Stromal cell of bone marrow (primary cell): ENCODE data around the gene RHBDD1.
"Not testable (repeated sequence)": the region's sequence is repeated elsewhere in the genome, so short reads cannot be mapped to it uniquely, and the experiment has no call there.

Experiments
- DNase-seq: peaks from one replicate; pipeline ENCODE4 v3.0.0-alpha.2; 2012; ENCODE audit warnings: low read depth

RHBDD1 gene

DNA sequence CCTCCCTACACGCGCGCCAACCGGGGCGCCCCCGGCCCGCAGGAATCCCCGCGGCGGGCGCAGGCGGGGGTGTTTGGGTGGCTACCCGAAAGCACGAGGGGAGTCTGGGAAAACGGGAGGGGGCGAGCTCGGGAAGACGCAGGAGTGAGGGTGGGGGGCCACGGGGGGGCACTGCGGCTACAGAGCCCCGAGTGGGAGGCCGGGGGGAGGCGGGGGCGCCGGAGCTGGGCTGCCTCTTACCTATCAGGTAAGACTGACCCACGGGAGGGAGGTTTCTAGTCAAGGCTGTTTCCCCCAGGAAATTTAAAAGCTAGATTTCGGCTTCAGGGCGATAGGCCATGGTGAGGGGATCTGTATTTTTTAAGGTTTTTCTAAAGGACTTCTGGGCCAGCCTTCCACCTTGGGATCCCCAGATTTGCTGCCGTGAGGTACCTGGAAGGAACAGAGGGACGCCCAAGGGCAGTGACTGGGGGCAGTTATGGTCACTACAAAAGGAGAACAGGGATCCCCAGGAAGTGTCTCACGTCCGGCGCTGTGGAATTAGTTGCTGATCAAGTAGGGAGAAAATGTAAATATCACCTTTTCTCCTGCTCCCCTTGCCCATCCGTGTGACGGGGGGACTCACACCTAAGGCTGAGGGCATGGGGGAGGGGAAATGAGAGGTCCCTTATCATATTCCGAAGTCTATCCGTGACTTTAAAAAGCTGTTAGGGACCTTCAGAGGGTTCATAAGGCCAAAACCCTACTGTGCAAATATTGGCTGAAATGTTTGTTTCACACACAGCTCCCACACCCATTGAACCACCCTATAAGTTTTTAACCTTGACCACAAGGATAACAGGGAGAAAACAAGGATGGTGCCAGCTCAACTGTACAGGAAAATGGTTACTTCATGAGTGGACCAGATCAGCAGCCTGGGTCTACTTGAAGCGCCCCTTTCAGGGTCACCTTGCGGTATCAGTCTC, 35.6 kb upstream of the RHBDD1 start:
- no peak for DNase-seq

- DNase-seq, result peak; percentile 51
Measured at GRCh38 chr2:226800941-226801784, 34.7 kb upstream of the RHBDD1 start.

- DNase-seq, result peak; percentile 76
Measured at GRCh38 chr2:226802573-226802972, 33.3 kb upstream of the RHBDD1 start.

GRCh38 chr2:226803410-226803809, 32.4 kb upstream of the RHBDD1 start:
- DNase-seq, result no peak

DNA sequence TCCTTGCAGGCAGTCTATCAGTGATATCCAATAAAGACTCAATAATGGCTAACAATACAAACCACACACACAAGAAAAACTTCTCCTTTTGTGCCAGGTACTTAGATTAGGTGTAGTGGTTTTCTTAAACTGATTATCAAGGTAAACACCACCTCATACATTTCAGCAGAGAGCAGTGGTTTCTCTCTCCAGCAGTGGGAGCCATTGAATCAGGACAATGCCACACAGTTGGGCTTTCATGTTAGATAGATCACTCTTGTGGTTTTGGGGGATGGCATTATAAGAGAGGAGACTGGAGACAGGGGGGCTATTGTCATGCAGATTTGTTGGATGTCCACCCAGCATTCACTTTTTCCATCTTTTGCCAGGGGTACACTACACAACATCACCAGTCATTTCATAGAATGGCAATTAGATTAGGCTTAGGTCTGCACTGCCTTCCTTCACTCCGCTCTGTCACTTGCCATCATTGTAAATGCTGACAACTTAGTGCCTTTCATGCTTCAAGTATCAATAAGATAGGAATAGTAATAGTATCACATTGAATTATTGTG, 22.6 kb upstream of the RHBDD1 start:
- DNase-seq, result no peak

- no peak for DNase-seq
Measured at GRCh38 chr2:226818930-226819329, 16.9 kb upstream of the RHBDD1 start.

- no peak for DNase-seq
Measured at GRCh38 chr2:226825056-226825455, 10.8 kb upstream of the RHBDD1 start.

GRCh38 chr2:226828191-226828590, 7.7 kb upstream of the RHBDD1 start:
- DNase-seq, result no peak

- no peak for DNase-seq
Measured at GRCh38 chr2:226829721-226830631, 5.9 kb upstream of the RHBDD1 start.

DNA sequence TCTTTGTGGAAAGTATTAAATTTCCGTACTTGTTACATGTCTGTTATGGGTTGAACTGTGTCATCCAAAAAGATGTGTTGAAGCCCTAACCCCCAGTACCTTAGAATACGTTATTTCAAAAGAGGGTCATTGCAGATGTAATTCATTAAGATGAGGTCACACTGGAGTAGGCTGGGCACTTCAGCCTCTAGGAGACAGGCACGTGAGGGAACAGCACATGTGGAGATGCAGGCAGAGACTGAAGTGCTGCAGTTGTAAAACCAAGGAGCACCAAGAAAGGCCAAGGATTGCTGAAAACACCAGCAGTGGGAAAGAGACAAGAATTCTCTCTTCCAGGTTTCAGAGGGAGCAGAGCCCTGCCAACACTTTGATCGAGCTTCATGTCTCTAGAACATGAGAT, 4.6 kb upstream of the RHBDD1 start:
- no peak for DNase-seq

DNA sequence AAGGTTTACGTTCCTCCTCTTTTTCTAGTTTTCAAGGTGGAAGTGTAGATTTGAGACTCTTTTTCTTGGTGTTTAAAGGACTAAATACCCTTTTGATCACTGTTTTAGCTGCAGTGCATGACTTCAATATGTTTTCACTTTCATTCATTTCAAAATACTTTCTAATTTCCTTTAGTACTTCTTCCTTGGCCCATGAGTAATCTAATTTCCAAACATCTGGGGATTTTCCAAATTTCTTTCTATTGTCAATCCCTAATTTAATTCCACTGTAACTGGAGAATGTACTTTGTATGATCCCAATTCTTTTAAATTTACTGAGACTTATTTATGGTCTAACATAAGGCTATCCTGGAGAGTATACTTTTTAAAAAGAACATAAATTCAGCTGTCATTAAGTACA, 3.8 kb upstream of the RHBDD1 start:
- DNase-seq, result no peak

DNA sequence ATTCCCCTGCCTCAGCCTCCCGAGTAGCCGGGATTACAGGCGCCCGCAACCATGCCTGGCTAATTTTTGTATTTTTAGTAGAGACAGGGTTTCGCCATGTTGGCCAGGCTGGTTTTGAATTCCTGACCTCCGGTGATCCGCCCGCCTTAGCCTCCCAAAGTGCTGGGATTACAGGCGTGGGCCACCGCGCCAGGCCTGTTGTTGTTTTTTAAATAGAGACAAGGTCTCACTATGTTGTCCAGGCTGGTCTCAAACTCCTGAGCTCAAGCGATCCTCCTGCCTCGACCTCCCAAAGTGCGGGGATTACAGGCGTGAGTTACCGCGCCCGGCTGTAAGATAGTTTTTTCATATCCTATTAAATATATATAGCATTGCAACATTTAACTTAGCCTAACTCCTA, 974 bp upstream of the RHBDD1 start:
- DNase-seq, result not testable (repeated sequence)

- DNase-seq, result no peak
Measured at GRCh38 chr2:226835420-226835795, 446 bp upstream of the RHBDD1 start.

DNA sequence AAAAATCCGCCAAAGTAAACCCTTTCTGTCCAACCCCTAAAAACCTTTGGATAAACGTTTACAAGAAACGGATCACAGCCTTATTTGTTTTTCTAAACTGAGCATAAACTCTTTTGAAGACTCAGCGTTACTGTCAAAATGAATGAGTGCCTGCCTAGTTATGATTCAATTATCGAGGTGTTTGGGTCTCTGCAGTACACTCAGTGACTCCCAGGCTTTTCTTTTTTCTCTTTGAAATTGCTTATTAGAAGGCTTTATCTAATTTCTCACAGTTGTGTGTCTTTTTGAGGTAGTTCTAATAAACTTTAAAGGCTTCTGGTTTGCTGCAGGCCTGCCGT, 663 bp downstream of the RHBDD1 start:
- DNase-seq, result no peak

- DNase-seq, result no peak
Measured at GRCh38 chr2:226837334-226837733, 1.5 kb downstream of the RHBDD1 start.

DNA sequence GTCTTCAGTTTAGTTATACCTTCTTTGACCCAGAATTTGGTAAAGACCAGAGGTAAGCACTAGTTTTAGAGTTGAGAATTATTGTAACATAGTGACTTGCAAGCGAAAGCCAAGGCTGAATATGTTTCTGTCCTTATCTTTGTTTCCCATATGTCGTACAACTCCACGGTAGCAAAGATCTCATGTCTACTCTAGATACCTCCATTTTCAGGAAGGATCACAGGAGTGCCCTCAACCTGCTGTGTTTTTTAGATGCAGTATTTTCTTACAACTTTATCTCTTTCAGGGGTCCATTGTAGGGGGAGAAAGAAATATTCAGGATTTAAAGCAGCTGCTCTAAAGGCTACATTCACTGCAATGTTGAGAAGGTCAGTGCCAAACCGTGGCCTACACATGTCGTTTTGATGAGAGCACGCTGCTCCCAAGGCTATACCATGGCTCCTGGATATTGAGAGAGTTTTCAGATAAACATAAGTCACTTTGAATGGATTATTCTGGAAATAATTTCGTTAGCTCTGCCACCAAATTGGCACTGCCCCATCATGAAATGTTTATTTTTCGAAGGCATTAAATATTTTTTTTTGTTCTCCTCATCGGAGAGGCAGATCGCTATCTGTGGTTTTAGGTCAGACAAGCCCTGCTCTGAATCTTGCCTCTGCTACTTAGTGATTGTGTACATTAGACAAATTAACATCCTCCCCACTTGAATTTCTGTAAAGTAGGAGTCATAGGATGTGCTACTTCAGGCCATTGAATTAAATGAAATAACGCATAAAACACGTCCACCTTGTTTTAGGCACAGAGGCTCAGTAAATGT, 2.1 kb downstream of the RHBDD1 start:
- DNase-seq, result no peak

GRCh38 chr2:226838722-226839121, 2.9 kb downstream of the RHBDD1 start:
- no peak for DNase-seq

- DNase-seq, result no peak
Measured at GRCh38 chr2:226839161-226839560, 3.3 kb downstream of the RHBDD1 start.

DNA sequence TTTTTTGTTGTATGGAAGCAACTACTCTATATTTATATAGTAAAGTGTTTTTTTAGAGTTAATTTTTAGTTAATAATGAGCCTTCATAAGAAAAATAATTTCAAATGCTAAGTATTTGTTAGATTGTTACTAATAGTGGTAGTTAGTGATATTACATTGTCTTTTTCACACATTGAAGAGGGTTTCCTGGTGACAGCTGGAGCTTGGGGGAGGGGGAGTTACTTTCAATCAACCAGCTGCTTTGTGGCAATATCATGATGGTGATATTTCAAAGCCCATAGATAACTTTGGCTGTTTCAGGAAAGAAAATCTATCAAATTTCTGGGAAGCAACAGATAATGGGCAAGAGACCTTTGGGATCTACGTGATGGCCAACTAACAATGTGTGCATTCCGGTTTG, 4.1 kb downstream of the RHBDD1 start:
- no peak for DNase-seq

DNA sequence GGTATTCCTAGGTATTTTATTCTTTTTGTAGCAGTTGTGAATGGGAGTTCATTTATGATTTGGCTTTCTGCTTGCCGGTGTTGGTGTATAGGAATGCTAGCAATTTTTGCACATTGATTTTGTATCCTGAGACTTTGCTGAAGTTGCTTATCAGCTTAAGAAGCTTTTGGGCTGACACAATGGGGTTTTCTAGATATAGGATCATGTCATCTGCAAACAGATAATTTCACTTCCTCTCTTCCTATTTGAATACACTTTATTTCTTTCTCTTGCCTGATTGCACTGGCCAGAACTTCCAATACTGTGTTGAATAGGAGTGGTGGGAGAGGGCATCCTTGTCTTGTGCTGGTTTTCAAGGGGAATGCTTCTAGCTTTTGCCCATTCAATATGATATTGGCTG, 7.1 kb downstream of the RHBDD1 start:
- DNase-seq, result not testable (repeated sequence)
